DMS 273 (cell line): ENCODE measurements around the gene GTF2E1.

Experiments used
- DNase-seq: peaks from one replicate; lab custom pipeline; 2025; ENCODE audit not compliant: unreplicated experiment; lab: John Stamatoyannopoulos, UW

The GTF2E1 gene

DNA sequence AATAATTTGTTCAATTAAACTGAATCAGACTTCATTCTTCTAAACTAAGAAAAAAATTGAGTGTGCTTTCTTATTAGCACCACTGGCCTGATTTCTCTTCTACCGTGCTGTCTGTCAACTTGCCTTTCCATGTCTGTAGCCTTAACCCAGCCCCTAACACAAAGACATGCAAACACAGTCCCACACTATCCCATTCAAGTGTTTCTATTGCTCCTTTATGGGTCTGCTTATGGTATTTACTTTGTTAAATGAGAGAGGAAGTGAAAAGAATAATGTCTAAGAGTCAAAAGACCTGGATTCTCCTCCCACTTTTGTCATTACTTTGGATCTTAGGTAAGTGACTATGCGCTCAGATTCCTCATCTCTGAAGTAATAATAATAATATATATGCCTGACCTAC is 55.3 kb downstream of the GTF2E1 start:
- no peak for DNase-seq

DNA sequence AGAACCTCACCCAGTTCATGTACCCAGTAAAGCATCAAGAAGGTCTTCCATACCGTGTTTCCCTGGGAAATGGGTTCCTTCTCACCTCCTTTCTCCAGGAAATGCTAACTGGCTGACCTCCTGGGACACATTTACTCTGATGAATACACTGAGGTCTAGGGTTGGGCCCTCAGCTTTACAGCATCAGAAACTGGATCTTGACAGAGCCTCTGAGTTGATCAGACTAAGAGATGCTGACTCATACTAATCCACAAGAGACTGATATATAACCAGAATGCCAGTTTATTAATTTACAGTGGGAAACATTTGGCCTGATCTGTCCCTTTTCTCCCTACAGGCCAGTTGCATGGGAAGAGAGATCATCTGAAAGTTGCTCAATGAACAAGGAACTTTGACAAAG is 55.8 kb downstream of the GTF2E1 start:
- no peak for DNase-seq

DNA sequence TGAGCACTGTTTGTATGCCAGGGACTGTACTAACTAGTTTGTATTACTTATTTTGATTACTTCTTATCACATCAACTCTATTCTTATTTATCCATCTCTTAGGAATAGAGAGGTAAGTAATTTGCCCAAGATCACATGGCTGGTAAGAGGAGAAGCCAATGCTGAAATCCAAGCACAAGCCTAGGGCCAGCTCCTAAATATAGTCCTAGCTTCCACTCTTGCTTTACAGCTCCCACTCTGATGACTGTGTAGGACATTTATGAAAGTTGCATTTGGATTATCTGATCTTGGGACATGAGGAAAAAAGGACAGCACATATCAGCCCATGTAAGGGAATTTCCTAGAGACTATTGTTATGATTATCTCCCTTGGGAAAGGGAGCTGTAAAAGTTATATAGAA is 58.1 kb downstream of the GTF2E1 start:
- DNase-seq: no peak

DNA sequence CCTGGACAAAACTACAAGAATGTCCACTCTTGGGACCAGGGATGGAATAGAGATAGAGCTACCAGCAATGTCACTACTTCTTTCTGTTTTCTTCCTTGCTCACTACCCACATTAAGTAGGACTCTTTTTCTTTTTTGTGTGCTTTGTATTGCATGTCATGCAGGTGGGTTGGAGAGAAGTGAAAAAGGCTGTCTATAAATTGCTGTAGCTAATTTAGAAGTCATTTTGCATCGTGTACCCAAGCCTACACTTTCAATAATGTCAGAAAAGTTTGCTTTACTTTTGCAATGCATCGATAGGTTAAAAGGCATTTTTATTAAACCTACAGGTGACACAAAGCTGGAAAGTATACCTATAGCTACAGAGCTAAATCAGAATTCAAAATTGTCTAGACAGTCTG is 58.9 kb downstream of the GTF2E1 start:
- DNase-seq: no peak

DNA sequence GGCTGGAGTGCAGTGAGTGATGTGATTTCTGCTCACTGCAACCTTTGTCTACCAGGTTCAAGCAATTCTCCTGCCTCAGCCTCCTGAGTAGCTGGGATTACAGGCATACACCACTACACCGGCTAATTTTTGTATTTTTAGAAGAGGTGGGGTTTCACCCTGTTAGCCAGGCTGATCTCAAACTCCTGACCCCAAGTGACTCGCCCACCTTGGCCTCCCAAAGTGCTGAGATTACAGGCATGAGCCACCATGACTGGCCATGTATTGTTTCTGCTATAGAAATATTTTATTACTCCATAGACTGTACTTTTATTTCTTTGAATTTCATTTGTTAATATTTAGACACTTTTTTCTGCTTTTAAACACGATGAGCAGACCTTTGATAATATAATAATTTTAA is 60.4 kb downstream of the GTF2E1 start:
- no peak for DNase-seq

DNA sequence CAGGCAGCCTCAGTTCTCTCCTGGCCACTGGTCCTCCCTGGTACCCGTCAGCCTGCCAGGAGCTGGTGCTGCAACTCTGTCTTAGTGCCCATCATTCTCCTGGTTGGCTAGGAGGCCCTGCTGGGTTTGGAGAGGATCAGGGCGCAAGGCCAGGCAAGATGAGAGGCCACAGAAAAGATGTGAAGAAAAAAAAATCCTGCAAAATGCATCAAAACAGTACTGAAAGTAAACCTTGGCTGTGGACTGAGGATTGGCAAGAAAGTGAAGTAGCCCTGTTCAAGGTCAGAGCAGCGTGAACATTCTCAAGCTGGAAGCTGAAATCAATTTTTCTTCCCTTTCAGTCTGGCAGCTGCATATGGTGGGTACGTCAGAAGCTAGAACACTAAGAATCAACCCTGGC is 74.2 kb downstream of the GTF2E1 start:
- DNase-seq: no peak

DNA sequence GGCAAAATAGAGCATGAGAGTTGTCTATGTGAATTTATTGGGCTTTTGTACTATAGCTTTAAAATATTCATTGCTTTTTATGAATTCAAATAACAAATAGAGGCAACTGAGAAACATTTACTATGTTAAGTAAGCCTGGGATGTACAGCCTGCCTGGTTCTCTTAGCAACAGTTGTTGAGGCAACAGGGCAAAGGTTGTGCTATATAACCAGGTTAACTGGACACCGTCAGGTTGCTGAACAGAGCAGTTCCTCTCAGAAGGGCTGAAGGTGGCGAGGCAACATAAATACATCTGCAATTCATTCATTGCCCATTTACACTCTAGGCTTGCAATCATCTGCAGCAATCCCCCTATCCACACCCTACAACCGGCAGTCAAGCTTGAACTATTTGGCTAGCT is 78.2 kb downstream of the GTF2E1 start:
- DNase-seq: no peak

DNA sequence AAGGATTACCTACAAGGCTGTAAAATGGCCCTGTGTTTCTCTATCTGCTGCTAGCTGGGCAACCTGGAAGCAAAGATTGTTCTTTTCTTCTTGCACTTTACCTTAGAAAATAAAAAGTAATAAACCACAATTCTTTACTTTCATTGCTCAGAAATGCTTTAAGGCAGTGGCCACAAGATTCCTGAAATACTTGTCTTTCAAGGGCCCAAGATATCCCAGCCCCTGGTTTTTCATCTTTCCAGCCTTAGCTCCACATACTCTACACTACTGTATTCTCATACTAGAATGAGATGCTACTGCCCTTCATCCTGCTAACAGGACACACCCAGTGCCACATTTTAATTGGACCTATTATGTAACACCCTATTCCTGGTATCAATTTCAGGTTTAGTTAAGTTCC is 78.9 kb downstream of the GTF2E1 start:
- DNase-seq: no peak

DNA sequence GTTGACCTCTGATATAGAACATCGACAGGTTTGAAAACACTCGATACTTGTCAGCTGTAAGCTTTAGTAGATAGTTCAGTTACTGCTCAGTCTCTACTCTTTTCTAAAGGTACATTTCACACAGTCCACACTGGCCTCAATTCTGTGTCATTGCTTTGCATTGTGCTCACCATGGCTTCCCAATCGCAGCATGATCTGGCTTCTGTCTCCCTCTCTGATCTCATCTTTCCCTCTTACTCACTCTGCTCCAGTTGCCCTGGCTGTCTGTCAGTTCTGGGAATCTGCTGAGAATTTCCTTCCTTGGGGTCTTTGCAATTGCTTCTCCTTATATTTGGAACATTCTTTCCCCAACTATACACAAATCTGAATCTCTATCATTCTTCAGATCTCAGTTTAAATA is 80.6 kb downstream of the GTF2E1 start:
- no peak for DNase-seq

DNA sequence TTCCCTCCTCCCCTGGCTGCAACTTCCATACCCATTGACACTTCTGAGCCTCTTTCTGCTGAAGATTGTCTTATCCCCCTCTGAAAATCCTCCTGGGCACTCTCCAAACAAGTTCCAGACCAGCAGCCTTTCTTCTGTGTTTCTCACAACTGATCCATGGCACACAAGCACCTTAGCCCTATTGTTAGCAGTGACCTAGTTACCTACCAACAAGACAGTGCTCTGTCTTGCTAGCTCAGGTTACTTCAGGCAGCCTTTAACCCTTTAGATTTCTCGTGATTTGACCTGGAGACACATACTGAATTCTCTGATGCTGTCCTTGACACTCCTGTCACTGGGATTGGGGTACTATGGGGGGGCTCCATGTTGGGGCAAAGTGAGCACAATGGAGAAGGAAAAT is 82.1 kb downstream of the GTF2E1 start:
- DNase-seq: no peak

DNA sequence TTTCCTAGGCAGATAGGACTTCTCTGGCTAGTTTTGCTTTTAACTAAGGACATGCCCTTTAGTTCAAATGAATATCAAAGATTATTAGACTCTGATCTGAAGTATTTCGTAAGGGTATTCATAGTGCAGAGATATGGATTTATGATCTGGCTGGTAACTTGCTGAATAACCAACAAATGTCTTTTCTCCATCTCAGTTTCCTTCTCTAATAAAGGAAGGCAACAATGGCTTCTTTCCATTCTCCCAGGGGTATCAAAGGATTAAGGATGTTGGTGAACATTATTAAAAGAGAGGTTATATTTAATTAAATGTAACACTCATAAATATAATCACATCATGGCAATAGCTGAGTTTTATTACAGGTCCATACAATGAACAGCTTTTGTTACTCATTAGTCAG is 86.3 kb downstream of the GTF2E1 start:
- DNase-seq: no peak

DNA sequence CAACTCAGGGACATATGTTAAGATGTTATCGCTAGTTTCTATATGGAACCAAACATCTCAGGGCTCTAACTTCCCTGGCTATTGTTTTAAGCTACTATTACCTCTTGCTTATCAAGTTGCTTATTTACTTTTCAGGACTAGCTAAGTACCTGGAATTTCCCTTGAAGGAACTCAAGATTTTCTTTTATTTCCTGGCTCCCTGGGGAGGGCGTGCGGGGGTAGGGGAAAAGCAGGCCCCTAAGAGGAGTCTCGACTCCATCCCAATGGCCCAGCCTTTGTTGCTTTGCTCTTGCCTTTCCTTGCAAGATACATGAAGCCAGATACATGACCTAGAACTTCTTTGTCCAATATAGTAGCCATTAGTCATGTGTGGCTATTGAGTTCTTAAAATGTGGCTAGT is 88.5 kb downstream of the GTF2E1 start:
- DNase-seq: no peak
